Upper lobe of left lung (tissue), 6 donors: Measurements from ENCODE around the gene SSC5D. TPM values are rescaled to one million over a fixed set of nuclear protein-coding genes. Genes with fewer than 3 reads are reported as not detected.
A peak's percentile ranks its signal among the peaks of the same experiment; 100 is the strongest.

ENCODE experiments used
- ATAC-seq, 2 donors: fragments of 200-7000 bp; cut with Tn5 transposase; one replicate each; pipeline ENCODE4 v1.9.1; 2022; ENCODE audit warnings: mild to moderate bottlenecking in 2 of 2, moderate library complexity in 2 of 2; ENCODE audit not compliant: low FRiP score in 2 of 2
- DNase-seq, 2 donors: peaks; one replicate each; pipeline ENCODE4 v3.0.0-alpha.2; 2019 to 2020
- H3K27ac ChIP-seq, 4 donors: fragments of 200-600 bp; sonication (generic); one replicate each; pipeline ENCODE4 v1.5.1; 2016 to 2019
- H3K27me3 ChIP-seq, 4 donors: fragments of 200-600 bp; sonication (generic); one replicate each; pipeline ENCODE4 v1.5.1; 2017 to 2019
- H3K36me3 ChIP-seq, 4 donors: fragments of 200-600 bp; sonication (generic); one replicate each; pipeline ENCODE4 v1.5.1; 2016 to 2019
- H3K4me1 ChIP-seq, 4 donors: fragments of 200-600 bp; sonication (generic); one replicate each; pipeline ENCODE4 v1.5.1; 2018 to 2019
- H3K4me3 ChIP-seq, 4 donors: fragments of 200-600 bp; sonication (generic); one replicate each; pipeline ENCODE4 v1.5.1; 2017 to 2019; ENCODE audit warnings: mild to moderate bottlenecking in 2 of 4, moderate library complexity in 1 of 4
- H3K9me3 ChIP-seq, 4 donors: fragments of 200-600 bp; sonication (generic); one replicate each; pipeline ENCODE4 v1.5.1; 2018 to 2019
- CTCF ChIP-seq, 6 experiments: fragments of 450-650 bp in 4 of 6; fragments of 200-600 bp in 2 of 6; sonication (generic) in 2 of 6; IDR thresholded peaks; one replicate each; pipeline ENCODE4 v1.5.1; 2016 to 2019; ENCODE audit warnings: antibody characterized with exemption in 6 of 6
- EP300 ChIP-seq, 4 donors: sonication (generic); formaldehyde crosslinking; IDR thresholded peaks; one replicate each; pipeline ENCODE4 v1.5.1; 2017; ENCODE audit warnings: antibody characterized with exemption in 4 of 4, control low read depth in 2 of 4
- POLR2A ChIP-seq, 4 donors: fragments of 450-650 bp; IDR thresholded peaks; one replicate each; pipeline ENCODE4 v1.5.1; 2016 to 2017; ENCODE audit warnings: antibody characterized with exemption in 4 of 4, mild to moderate bottlenecking in 2 of 4
- POLR2AphosphoS5 ChIP-seq, 2 donors: sonication (generic); formaldehyde crosslinking; IDR thresholded peaks; one replicate each; pipeline ENCODE4 v1.5.1; 2017; ENCODE audit warnings: antibody characterized with exemption in 2 of 2
- WGBS, 2 donors: methylation state at CpG; one replicate each; pipeline ENCODE4 v1.1.5; 2017 to 2018; 5-methylcytosine and 5-hydroxymethylcytosine counted together
- total RNA-seq, 6 donors: library from RNA; depleted of rRNA in 4 of 6; stranded (reverse); fragments of >200 nt in 4 of 6; gene quantifications; one replicate each; pipeline versions ENCODE4 v1.1.0 to v1.2.1, GENCODE V29; 2016 to 2021
- donor health status: DM: no; HTN: no; CAD: no; lungs with moderate emphysema.
- donor health status: DM: no; HTN: yes; CAD: no; lungs with severe emphysema.

The SSC5D gene
- total RNA-seq, 6 donors from 2014 or later: 0.39 to 10.1 (median 6.7) TPM

- no peak overlapping the region for H3K4me3 ChIP-seq
- no peak overlapping the region for H3K27ac ChIP-seq
Measured at GRCh38 chr19:55490478-55491432, 2.5 kb downstream of the SSC5D start.

GRCh38 chr19:55491546-55492360 is 3.5 kb downstream of the SSC5D start:
- no peak for ATAC-seq
- H3K4me1 ChIP-seq: peaks cover 8 to 21% (median 15%) of the 10 kb centered on the region in 4 donors
- H3K4me3 ChIP-seq: no peak overlapping the region
- WGBS, 2 donors: 58 to 81% methylated on average over 14 to 24 of the region's 24 CpGs
- H3K27me3 ChIP-seq: peaks cover 0 to 7% (median 0%) of the 10 kb centered on the region in 4 donors
- TF ChIP-seq POLR2AphosphoS5 (IDR thresholded peaks at IDR 0.05) (no peak), POLR2A (IDR thresholded peaks at IDR 0.05) (no peak), EP300 (IDR thresholded peaks at IDR 0.05) (no peak), CTCF (IDR thresholded peaks at IDR 0.05) (no peak)
- no peaks in the 10 kb centered on the region for H3K36me3 ChIP-seq
- H3K27ac ChIP-seq: no peak overlapping the region
- H3K9me3 ChIP-seq: no peaks in the 10 kb centered on the region
- DNase-seq: peak in 1 of 2 donors; percentile 67

More at GRCh38 chr19:55490478-55491432, 2.5 kb downstream of the SSC5D start:
- H3K9me3 ChIP-seq: no peaks in the 10 kb centered on the region
- no peak for ATAC-seq
- TF ChIP-seq EP300 (IDR thresholded peaks at IDR 0.05) (no peak), CTCF (IDR thresholded peaks at IDR 0.05) (no peak), POLR2A (IDR thresholded peaks at IDR 0.05) (no peak)
- H3K4me1 ChIP-seq: peaks cover 17 to 31% (median 25%) of the 10 kb centered on the region in 4 donors
- peak in 1 of 2 donors; percentile 83 for DNase-seq
- H3K36me3 ChIP-seq: no peaks in the 10 kb centered on the region
- peaks cover 0 to 7% (median 0%) of the 10 kb centered on the region in 4 donors for H3K27me3 ChIP-seq
- 83 to 88% methylated on average over 23 to 48 of the region's 52 CpGs for WGBS, 2 donors

GRCh38 chr19:55492362-55492944 is 4.2 kb downstream of the SSC5D start:
- no peaks in the 10 kb centered on the region for H3K36me3 ChIP-seq
- H3K9me3 ChIP-seq: no peaks in the 10 kb centered on the region
- no peak overlapping the region for H3K27ac ChIP-seq
- DNase-seq (no peak), ATAC-seq (no peak)
- peaks cover 2 to 14% (median 8%) of the 10 kb centered on the region in 4 donors for H3K4me1 ChIP-seq
- TF ChIP-seq POLR2AphosphoS5 (IDR thresholded peaks at IDR 0.05) (no peak), CTCF (IDR thresholded peaks at IDR 0.05) (no peak), POLR2A (IDR thresholded peaks at IDR 0.05) (no peak), EP300 (IDR thresholded peaks at IDR 0.05) (no peak)
- WGBS, 2 donors: 45 to 50% methylated on average over 12 of the region's 12 CpGs
- peaks cover 0 to 7% (median 0%) of the 10 kb centered on the region in 4 donors for H3K27me3 ChIP-seq
- H3K4me3 ChIP-seq: no peak overlapping the region

- no peak for TF ChIP-seq POLR2AphosphoS5 (IDR thresholded peaks at IDR 0.05)
- TF ChIP-seq CTCF (IDR thresholded peaks at IDR 0.05): no peak
- no peak for TF ChIP-seq EP300 (IDR thresholded peaks at IDR 0.05)
- TF ChIP-seq POLR2A (IDR thresholded peaks at IDR 0.05): no peak
- Histone ChIP-seq H3K27ac (peak overlapping the region in 3 of 4 donors; percentile 58 to 77 (median 72)), H3K36me3 (no peaks in the 10 kb centered on the region), H3K4me1 (peaks cover 0 to 7% (median 2%) of the 10 kb centered on the region in 4 donors), H3K27me3 (peaks cover 0 to 7% (median 0%) of the 10 kb centered on the region in 4 donors), H3K9me3 (no peaks in the 10 kb centered on the region), H3K4me3 (peak overlapping the region in 1 of 4 donors; percentile 9)
- ATAC-seq: peak in 1 of 2 donors; percentile 33
- WGBS, 2 donors: 45 to 49% methylated on average over 12 to 18 of the region's 18 CpGs
- DNase-seq: no peak
Measured at GRCh38 chr19:55493052-55493644, 4.9 kb downstream of the SSC5D start.
